Esophagus mucosa (tissue), 1 donor: ENCODE data around the gene MYO5B. TPM values are rescaled to one million over a fixed set of nuclear protein-coding genes. Genes with fewer than 3 reads are reported as not detected.
"Not testable (repeated sequence)": the region's sequence is repeated elsewhere in the genome, so short reads cannot be mapped to it uniquely, and the experiment has no call there.

Experiments used
- ATAC-seq: fragments of 200-7000 bp; cut with Tn5 transposase; one replicate; pipeline ENCODE4 v1.9.1; 2020
- total RNA-seq: library from RNA; stranded (reverse); gene quantifications from one replicate; pipeline ENCODE4 v1.2.4, GENCODE V29; 2023
- donor health status: DM: yes; HTN: yes; CAD: no.

The MYO5B gene
- 29.6 TPM for total RNA-seq

- peak; percentile 91 for ATAC-seq
These were observed at the start of gene MYO5B for GRCh38 chr18:50194631-50195532. TSS of gene MYO5B (minus strand) at chr18:50195147. CDS start at chr18:50194793, 354 bp downstream.

- ATAC-seq = not testable (repeated sequence)
These were observed 46.8 kb upstream of the MYO5B start for GRCh38 chr18:50241768-50242167.

- peak; percentile 90 for ATAC-seq
These were observed 45.2 kb upstream of the MYO5B start for GRCh38 chr18:50240080-50240563.

- ATAC-seq = no peak
These were observed 37.5 kb upstream of the MYO5B start for GRCh38 chr18:50232419-50232818.

GRCh38 chr18:50231621-50232020 lies 36.7 kb upstream of the MYO5B start:
- peak; percentile 86 for ATAC-seq

- not testable (repeated sequence) for ATAC-seq
These were observed 25.3 kb upstream of the MYO5B start for GRCh38 chr18:50220249-50220648.

- peak; percentile 70 for ATAC-seq
These were observed 23.7 kb upstream of the MYO5B start for GRCh38 chr18:50218432-50219197.

GRCh38 chr18:50209311-50209710 lies 14.4 kb upstream of the MYO5B start:
- no peak for ATAC-seq

- ATAC-seq = no peak
These were observed 12.8 kb upstream of the MYO5B start for GRCh38 chr18:50207722-50208121.

- ATAC-seq = peak; percentile 55
These were observed 9.1 kb upstream of the MYO5B start for GRCh38 chr18:50203801-50204604.

- ATAC-seq = no peak
These were observed 6.6 kb upstream of the MYO5B start for GRCh38 chr18:50201476-50202018.

GRCh38 chr18:50199921-50200320 lies 5.0 kb upstream of the MYO5B start:
- no peak for ATAC-seq

GRCh38 chr18:50199346-50199855 lies 4.5 kb upstream of the MYO5B start:
- no peak for ATAC-seq

- ATAC-seq = no peak
These were observed 1.3 kb upstream of the MYO5B start for GRCh38 chr18:50196261-50196660.

- no peak for ATAC-seq
These were observed 742 bp upstream of the MYO5B start for GRCh38 chr18:50195689-50196088.

GRCh38 chr18:50193796-50194630 lies 934 bp downstream of the MYO5B start:
- ATAC-seq = peak; percentile 20

GRCh38 chr18:50192995-50193795 lies 1.8 kb downstream of the MYO5B start:
- peak; percentile 68 for ATAC-seq

- peak; percentile 33 for ATAC-seq
These were observed 4.0 kb downstream of the MYO5B start for GRCh38 chr18:50190926-50191325.

- no peak for ATAC-seq
These were observed 4.7 kb downstream of the MYO5B start for GRCh38 chr18:50190236-50190635.

GRCh38 chr18:50189160-50189559 lies 5.8 kb downstream of the MYO5B start:
- ATAC-seq = no peak
